Left ventricle myocardium inferior (tissue), 1 donor: ENCODE measurements around the gene DGKQ. TPM values are rescaled to one million over a fixed set of nuclear protein-coding genes. Genes with fewer than 3 reads are reported as not detected.

Experiments
- DNase-seq: peaks from one replicate; pipeline ENCODE4 v3.0.0-alpha.2; 2020
- H3K27ac ChIP-seq: fragments of 200-600 bp; replicated peaks from 2 replicates; pipeline ENCODE4 v1.8.0; 2021
- H3K27me3 ChIP-seq: fragments of 200-600 bp; 2 replicates; pipeline ENCODE4 v1.8.0; 2021; ENCODE audit warnings: low read depth
- H3K36me3 ChIP-seq: fragments of 200-600 bp; 2 replicates; pipeline ENCODE4 v1.8.0; 2021
- H3K4me1 ChIP-seq: fragments of 200-600 bp; 2 replicates; pipeline ENCODE4 v1.8.0; 2021
- H3K4me3 ChIP-seq: fragments of 200-600 bp; 2 replicates; pipeline ENCODE4 v1.8.0; 2021; ENCODE audit warnings: mild to moderate bottlenecking, moderate library complexity
- H3K9me3 ChIP-seq: fragments of 200-600 bp; replicated peaks from 2 replicates; pipeline ENCODE4 v1.8.0; 2021
- intact Hi-C: fragments of 100-400 bp; cut with micrococcal nuclease; formaldehyde crosslinking; loops from one replicate; pipeline ENCODE4 v1.11.0; 2022
- total RNA-seq: library from RNA; stranded (reverse); fragmentation: NEBNext Ultra II Directional; extraction: Animal tissue kit (Norgen Biotek cat#: 25700); gene quantifications from one replicate; pipeline ENCODE4 v1.2.1, GENCODE V29; 2021
- TF ChIP-seq, protein P1 (sequence below): fragments of 200-600 bp; IDR thresholded peaks from 2 replicates; pipeline ENCODE4 v1.8.0; 2021; ENCODE audit warnings: antibody characterized with exemption, mild to moderate bottlenecking, borderline replicate concordance
- donor health status: DM: no; HTN: yes; CAD: no; lungs with severe emphysema.

The DGKQ gene
- total RNA-seq, 1 donor from 2014 or later: 3.5 TPM

- Histone ChIP-seq H3K4me3 (no peak overlapping the region), H3K27ac (no peak overlapping the region), H3K27me3 (no peaks in the 10 kb centered on the region), H3K36me3 (peaks cover 52% of the 10 kb centered on the region), H3K4me1 (no peaks in the 10 kb centered on the region), H3K9me3 (no peaks in the 10 kb centered on the region)
- intact Hi-C loops: no loop called here
- no peak for DNase-seq
- TF ChIP-seq, protein P1, sequence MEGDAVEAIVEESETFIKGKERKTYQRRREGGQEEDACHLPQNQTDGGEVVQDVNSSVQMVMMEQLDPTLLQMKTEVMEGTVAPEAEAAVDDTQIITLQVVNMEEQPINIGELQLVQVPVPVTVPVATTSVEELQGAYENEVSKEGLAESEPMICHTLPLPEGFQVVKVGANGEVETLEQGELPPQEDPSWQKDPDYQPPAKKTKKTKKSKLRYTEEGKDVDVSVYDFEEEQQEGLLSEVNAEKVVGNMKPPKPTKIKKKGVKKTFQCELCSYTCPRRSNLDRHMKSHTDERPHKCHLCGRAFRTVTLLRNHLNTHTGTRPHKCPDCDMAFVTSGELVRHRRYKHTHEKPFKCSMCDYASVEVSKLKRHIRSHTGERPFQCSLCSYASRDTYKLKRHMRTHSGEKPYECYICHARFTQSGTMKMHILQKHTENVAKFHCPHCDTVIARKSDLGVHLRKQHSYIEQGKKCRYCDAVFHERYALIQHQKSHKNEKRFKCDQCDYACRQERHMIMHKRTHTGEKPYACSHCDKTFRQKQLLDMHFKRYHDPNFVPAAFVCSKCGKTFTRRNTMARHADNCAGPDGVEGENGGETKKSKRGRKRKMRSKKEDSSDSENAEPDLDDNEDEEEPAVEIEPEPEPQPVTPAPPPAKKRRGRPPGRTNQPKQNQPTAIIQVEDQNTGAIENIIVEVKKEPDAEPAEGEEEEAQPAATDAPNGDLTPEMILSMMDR: no peak
Measured at GRCh38 chr4:909131-909571, 64.2 kb downstream of the DGKQ start.

Other genes starting within 250 kb of the DGKQ start
- gene CPLX1, start 147.4 kb downstream of the DGKQ start, total RNA-seq: 4.8 TPM
- 25.1 TPM for gene GAK, start 41.3 kb downstream of the DGKQ start, total RNA-seq
- gene TMEM175, start 41.1 kb downstream of the DGKQ start, total RNA-seq: 20.3 TPM
- gene IDUA, start 13.5 kb upstream of the DGKQ start, total RNA-seq: 9.0 TPM
- not detected for gene SLC26A1, start 19.8 kb upstream of the DGKQ start, total RNA-seq
- 22.4 TPM for gene FGFRL1, start 38.1 kb upstream of the DGKQ start, total RNA-seq
- gene RNF212, start 140.0 kb upstream of the DGKQ start, total RNA-seq: not detected
- 13.9 TPM for gene SPON2, start 199.0 kb upstream of the DGKQ start, total RNA-seq